Measurements from ENCODE around the gene NAA10.

NAA10 gene

DNA sequence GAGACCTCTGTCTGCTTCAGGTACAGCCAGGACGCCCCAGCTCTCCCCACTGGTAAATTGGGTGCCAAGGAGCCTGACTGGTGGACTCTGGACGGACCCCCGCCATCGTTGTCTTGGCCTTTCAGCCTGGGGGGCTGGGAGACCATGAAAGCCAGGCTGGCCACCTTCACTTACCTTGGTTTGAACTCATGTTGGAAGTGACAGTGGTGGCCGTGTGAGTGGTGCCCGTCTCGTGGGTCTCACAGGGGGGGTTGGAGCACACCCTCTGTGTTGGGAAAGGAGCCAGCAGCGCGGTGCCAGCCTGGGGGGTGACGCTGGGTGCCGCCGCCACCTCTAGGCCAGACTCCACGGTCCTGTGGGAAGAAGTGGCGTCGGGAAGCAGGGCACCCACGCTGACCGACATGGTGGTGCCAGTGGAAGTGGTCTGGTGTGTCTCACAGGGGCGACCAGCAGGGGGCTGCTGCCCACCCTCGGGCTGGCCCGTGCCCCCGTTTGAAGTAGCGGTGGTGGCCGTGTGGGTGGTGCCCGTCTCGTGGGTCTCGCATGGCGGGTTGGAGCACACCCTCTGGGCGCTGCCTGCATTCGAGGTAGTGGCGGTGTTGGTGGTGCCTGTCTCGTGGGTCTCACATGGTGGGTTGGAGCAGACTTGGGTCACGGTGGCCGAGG, 19.2 kb upstream of the NAA10 start:
- Histone ChIP-seq H3K4ac (ENCODE audit: low read depth in 1 of 2, low read length in 2 of 2) (peak overlapping the region in 1 of 2 experiments; percentile 46), H3K14ac (ENCODE audit: low read length in 2 of 2) (no peak overlapping the region), H3K18ac (ENCODE audit: low read depth in 1 of 2, low read length in 2 of 2) (no peak overlapping the region), H3K9me3 (ENCODE audit: control insufficient read depth, low read length) (no peaks in the 10 kb centered on the region), H2BK120ac (ENCODE audit: low read depth, low read length) (no peak overlapping the region), H3K9ac (ENCODE audit: low read length) (no peak overlapping the region), H3K27me3 (ENCODE audit: control insufficient read depth in 1 of 2, insufficient read depth in 1 of 2, low read length in 2 of 2) (no peaks in the 10 kb centered on the region), H4K8ac (ENCODE audit: low read length) (peak overlapping the region; percentile 80), H3K36me3 (ENCODE audit: control insufficient read depth in 1 of 2, insufficient read depth in 2 of 2, low read depth in 1 of 2, low read length in 2 of 2) (peaks cover 97 to 100% of the 10 kb centered on the region in 2 experiments), H3K4me3 (ENCODE audit: insufficient read depth in 1 of 2, low read depth in 1 of 2, low read length in 2 of 2) (no peak overlapping the region), H3K4me1 (ENCODE audit: control insufficient read depth, insufficient read depth, low read depth, low read length) (peaks cover 8% of the 10 kb centered on the region), H2BK15ac (ENCODE audit: low read depth, poor library complexity, severe bottlenecking) (no peak overlapping the region), H3K4me2 (ENCODE audit: low read length, poor library complexity, severe bottlenecking) (no peak overlapping the region), H2BK5ac (ENCODE audit: low read depth, low read length, poor library complexity, severe bottlenecking) (no peak overlapping the region), H3K79me1 (replicated peaks; ENCODE audit: low read length, poor library complexity, severe bottlenecking) (peaks cover 24% of the 10 kb centered on the region), H4K91ac (ENCODE audit: low read length) (peak overlapping the region; percentile 66), H2BK12ac (ENCODE audit: low read length in 2 of 2) (peak overlapping the region in 1 of 2 experiments; percentile 67), H3K23ac (ENCODE audit: low read length in 2 of 2) (no peak overlapping the region), H3K27ac (ENCODE audit: low read length, poor library complexity, severe bottlenecking) (no peak overlapping the region), H2AFZ (ENCODE audit: low read depth, low read length) (no peak overlapping the region), H2AK5ac (ENCODE audit: low read length, severe bottlenecking) (no peak overlapping the region)
- no peak for DNase-seq
- 89% methylated on average over 13 of the region's 33 CpGs for WGBS

DNA sequence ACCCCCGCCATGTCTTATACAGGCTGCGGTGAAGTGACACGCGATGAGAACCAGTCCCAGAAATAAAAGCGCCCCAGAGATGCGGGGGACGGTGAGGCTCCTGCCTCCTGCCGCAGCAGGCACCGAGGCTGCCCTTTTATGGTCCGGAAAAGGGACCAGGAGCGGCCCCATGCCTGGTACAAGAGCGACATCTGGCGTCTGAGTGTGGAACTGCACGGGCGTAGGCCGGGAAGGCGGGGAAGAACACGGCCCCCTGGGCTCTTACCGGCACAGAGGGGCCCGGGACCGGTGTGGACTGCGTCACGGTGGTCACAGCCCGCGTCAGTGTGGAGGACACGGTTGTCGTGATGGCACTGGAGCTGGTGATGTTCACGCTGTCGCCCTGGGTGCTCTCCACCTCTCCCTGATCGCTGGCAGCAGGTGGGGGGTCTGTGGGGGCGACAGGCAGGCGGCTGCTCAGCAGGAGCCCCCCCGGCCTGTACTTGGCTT, 18.5 kb upstream of the NAA10 start:
- Histone ChIP-seq H4K91ac (ENCODE audit: low read length) (peak overlapping the region; percentile 66), H4K8ac (ENCODE audit: low read length) (peak overlapping the region; percentile 40), H3K27ac (ENCODE audit: low read length, poor library complexity, severe bottlenecking) (no peak overlapping the region), H3K4me3 (ENCODE audit: insufficient read depth in 1 of 2, low read depth in 1 of 2, low read length in 2 of 2) (no peak overlapping the region), H3K14ac (ENCODE audit: low read length in 2 of 2) (no peak overlapping the region), H2BK120ac (ENCODE audit: low read depth, low read length) (no peak overlapping the region), H3K4me1 (ENCODE audit: control insufficient read depth, insufficient read depth, low read depth, low read length) (peaks cover 11% of the 10 kb centered on the region), H2AFZ (ENCODE audit: low read depth, low read length) (no peak overlapping the region), H3K36me3 (ENCODE audit: control insufficient read depth in 1 of 2, insufficient read depth in 2 of 2, low read depth in 1 of 2, low read length in 2 of 2) (peaks cover 96 to 99% of the 10 kb centered on the region in 2 experiments), H3K27me3 (ENCODE audit: control insufficient read depth in 1 of 2, insufficient read depth in 1 of 2, low read length in 2 of 2) (no peaks in the 10 kb centered on the region), H3K9ac (ENCODE audit: low read length) (no peak overlapping the region), H3K9me3 (ENCODE audit: control insufficient read depth, low read length) (no peaks in the 10 kb centered on the region), H2BK15ac (ENCODE audit: low read depth, poor library complexity, severe bottlenecking) (no peak overlapping the region), H3K79me1 (replicated peaks; ENCODE audit: low read length, poor library complexity, severe bottlenecking) (peaks cover 22% of the 10 kb centered on the region), H3K4ac (ENCODE audit: low read depth in 1 of 2, low read length in 2 of 2) (peak overlapping the region in 1 of 2 experiments; percentile 46), H3K23ac (ENCODE audit: low read length in 2 of 2) (no peak overlapping the region), H3K18ac (ENCODE audit: low read depth in 1 of 2, low read length in 2 of 2) (no peak overlapping the region), H2BK5ac (ENCODE audit: low read depth, low read length, poor library complexity, severe bottlenecking) (no peak overlapping the region), H3K4me2 (ENCODE audit: low read length, poor library complexity, severe bottlenecking) (no peak overlapping the region), H2BK12ac (ENCODE audit: low read length in 2 of 2) (no peak overlapping the region), H2AK5ac (ENCODE audit: low read length, severe bottlenecking) (peak overlapping the region; percentile 55)
- DNase-seq: peak; percentile 59
- 8% methylated on average over 20 of the region's 33 CpGs for WGBS

DNA sequence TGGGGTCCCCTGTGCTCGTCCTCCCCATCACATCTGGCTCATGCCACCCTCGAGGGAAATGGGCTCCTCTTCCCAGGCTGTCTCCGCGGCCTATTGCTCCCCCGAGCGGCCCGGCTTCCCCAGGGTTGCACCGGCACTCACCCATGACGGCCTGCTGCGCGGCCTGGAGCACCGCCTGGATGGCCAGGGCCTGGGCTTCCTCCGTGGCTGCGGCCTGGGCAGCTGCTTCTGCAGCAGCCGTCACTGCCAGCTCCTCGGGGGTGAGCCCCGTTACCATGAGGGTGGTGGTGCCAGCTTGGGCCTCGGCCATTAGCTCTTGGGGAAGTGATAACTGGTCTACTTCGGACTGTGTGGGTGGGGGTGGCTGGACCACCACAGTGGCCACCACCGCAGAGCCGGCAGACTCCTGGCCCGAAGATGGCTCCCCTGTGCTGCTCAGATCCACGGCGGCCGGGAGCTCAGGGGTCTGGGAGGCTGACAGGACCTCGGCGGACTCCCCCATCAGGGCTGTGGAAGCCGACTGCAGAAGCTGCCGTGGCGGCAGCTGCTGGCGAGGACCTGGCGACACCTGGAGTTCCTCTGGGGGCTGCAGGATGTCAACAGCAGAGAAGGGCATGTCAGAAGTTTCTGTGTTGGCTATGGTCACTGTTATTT, 17.7 kb upstream of the NAA10 start:
- peak overlapping the region; percentile 58 for H2AK5ac ChIP-seq (ENCODE audit: low read length, severe bottlenecking)
- H3K4ac ChIP-seq (ENCODE audit: low read depth in 1 of 2, low read length in 2 of 2): no peak overlapping the region
- no peak overlapping the region for H4K8ac ChIP-seq (ENCODE audit: low read length)
- H3K4me1 ChIP-seq (ENCODE audit: control insufficient read depth, insufficient read depth, low read depth, low read length): peaks cover 15% of the 10 kb centered on the region
- H3K9me3 ChIP-seq (ENCODE audit: control insufficient read depth, low read length): no peaks in the 10 kb centered on the region
- H2BK15ac ChIP-seq (ENCODE audit: low read depth, poor library complexity, severe bottlenecking): no peak overlapping the region
- H2BK120ac ChIP-seq (ENCODE audit: low read depth, low read length): no peak overlapping the region
- no peak overlapping the region for H3K27ac ChIP-seq (ENCODE audit: low read length, poor library complexity, severe bottlenecking)
- no peak overlapping the region for H3K9ac ChIP-seq (ENCODE audit: low read length)
- H3K18ac ChIP-seq (ENCODE audit: low read depth in 1 of 2, low read length in 2 of 2): no peak overlapping the region
- no peak overlapping the region for H4K91ac ChIP-seq (ENCODE audit: low read length)
- H2BK12ac ChIP-seq (ENCODE audit: low read length in 2 of 2): no peak overlapping the region
- 96% methylated on average over 23 of the region's 32 CpGs for WGBS
- no peaks in the 10 kb centered on the region for H3K27me3 ChIP-seq (ENCODE audit: control insufficient read depth in 1 of 2, insufficient read depth in 1 of 2, low read length in 2 of 2)
- peaks cover 94 to 96% of the 10 kb centered on the region in 2 experiments for H3K36me3 ChIP-seq (ENCODE audit: control insufficient read depth in 1 of 2, insufficient read depth in 2 of 2, low read depth in 1 of 2, low read length in 2 of 2)
- H3K79me1 ChIP-seq (replicated peaks; ENCODE audit: low read length, poor library complexity, severe bottlenecking): peaks cover 22% of the 10 kb centered on the region
- no peak overlapping the region for H3K4me2 ChIP-seq (ENCODE audit: low read length, poor library complexity, severe bottlenecking)
- no peak overlapping the region for H3K14ac ChIP-seq (ENCODE audit: low read length in 2 of 2)
- no peak overlapping the region for H3K4me3 ChIP-seq (ENCODE audit: insufficient read depth in 1 of 2, low read depth in 1 of 2, low read length in 2 of 2)
- H2BK5ac ChIP-seq (ENCODE audit: low read depth, low read length, poor library complexity, severe bottlenecking): no peak overlapping the region
- no peak overlapping the region for H3K23ac ChIP-seq (ENCODE audit: low read length in 2 of 2)
- no peak overlapping the region for H2AFZ ChIP-seq (ENCODE audit: low read depth, low read length)
- no peak for DNase-seq

DNA sequence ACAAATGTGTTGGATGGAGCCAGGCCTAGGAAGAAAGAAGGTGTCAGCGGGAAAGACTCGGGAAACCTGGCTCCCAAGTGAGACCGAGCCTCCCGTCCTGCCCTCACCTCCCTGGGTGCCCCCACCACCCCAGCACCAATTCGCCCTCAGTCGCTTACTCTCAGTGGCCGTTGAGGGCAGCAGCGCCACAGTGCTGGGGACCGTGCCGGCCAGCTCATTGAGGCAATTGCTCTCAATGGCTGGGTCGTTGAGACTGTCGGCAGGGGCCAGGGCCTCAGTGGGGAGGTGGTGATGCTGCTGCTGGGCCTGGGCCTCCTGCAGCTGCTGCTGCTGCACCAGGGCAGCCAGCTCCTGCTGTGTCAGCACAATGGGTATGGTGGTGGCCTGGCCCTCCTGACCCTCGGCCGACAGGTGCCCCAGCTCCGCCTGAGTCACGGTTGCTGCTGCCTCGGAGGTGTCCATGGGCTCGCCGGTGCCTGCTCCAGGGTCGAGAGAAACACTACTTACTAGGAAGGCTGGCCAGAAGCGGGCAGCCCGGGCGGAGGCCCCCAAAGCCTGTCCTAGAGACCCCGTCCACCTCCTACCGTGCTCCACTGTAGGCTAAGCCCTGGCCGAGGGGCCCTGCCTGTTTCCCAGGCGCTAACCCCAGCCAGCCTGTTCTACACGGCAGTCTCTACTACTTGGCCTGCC, 17.0 kb upstream of the NAA10 start:
- Histone ChIP-seq H3K27me3 (ENCODE audit: control insufficient read depth in 1 of 2, insufficient read depth in 1 of 2, low read length in 2 of 2) (no peaks in the 10 kb centered on the region), H3K18ac (ENCODE audit: low read depth in 1 of 2, low read length in 2 of 2) (no peak overlapping the region), H2BK12ac (ENCODE audit: low read length in 2 of 2) (no peak overlapping the region), H3K9me3 (ENCODE audit: control insufficient read depth, low read length) (no peaks in the 10 kb centered on the region), H2AFZ (ENCODE audit: low read depth, low read length) (no peak overlapping the region), H3K14ac (ENCODE audit: low read length in 2 of 2) (no peak overlapping the region), H3K4ac (ENCODE audit: low read depth in 1 of 2, low read length in 2 of 2) (no peak overlapping the region), H2BK120ac (ENCODE audit: low read depth, low read length) (no peak overlapping the region), H3K4me2 (ENCODE audit: low read length, poor library complexity, severe bottlenecking) (no peak overlapping the region), H3K79me1 (replicated peaks; ENCODE audit: low read length, poor library complexity, severe bottlenecking) (peaks cover 22% of the 10 kb centered on the region), H4K8ac (ENCODE audit: low read length) (no peak overlapping the region), H2AK5ac (ENCODE audit: low read length, severe bottlenecking) (no peak overlapping the region), H3K4me3 (ENCODE audit: insufficient read depth in 1 of 2, low read depth in 1 of 2, low read length in 2 of 2) (no peak overlapping the region), H3K36me3 (ENCODE audit: control insufficient read depth in 1 of 2, insufficient read depth in 2 of 2, low read depth in 1 of 2, low read length in 2 of 2) (peaks cover 88 to 93% of the 10 kb centered on the region in 2 experiments), H4K91ac (ENCODE audit: low read length) (no peak overlapping the region), H3K23ac (ENCODE audit: low read length in 2 of 2) (no peak overlapping the region), H2BK15ac (ENCODE audit: low read depth, poor library complexity, severe bottlenecking) (no peak overlapping the region), H3K9ac (ENCODE audit: low read length) (no peak overlapping the region), H2BK5ac (ENCODE audit: low read depth, low read length, poor library complexity, severe bottlenecking) (no peak overlapping the region), H3K27ac (ENCODE audit: low read length, poor library complexity, severe bottlenecking) (no peak overlapping the region), H3K4me1 (ENCODE audit: control insufficient read depth, insufficient read depth, low read depth, low read length) (peaks cover 17% of the 10 kb centered on the region)
- no peak for DNase-seq
- WGBS: 96% methylated on average over 22 of the region's 28 CpGs

Data from mesenchymal stem cell (in vitro differentiated cells and primary cell).